Thoracic aorta (tissue), 2 donors: Measurements from ENCODE around the gene MED13L. TPM values are rescaled to one million over a fixed set of nuclear protein-coding genes. Genes with fewer than 3 reads are reported as not detected.

Source experiments
- ATAC-seq: fragments of 150-250 bp; one replicate; pipeline ENCODE4 v1.8.0; 2017; ENCODE audit warnings: low read depth; ENCODE audit not compliant: insufficient number of reproducible peaks, low FRiP score
- DNase-seq: peaks from one replicate; pipeline ENCODE4 v3.0.0-alpha.2; 2020; ENCODE audit warnings: low spot score
- H3K27ac ChIP-seq, 2 donors: fragments of 200-600 bp; sonication (generic); 1 replicate in 1 of 2; 2 replicates in 1 of 2; pipeline ENCODE4 v1.5.1; 2016; ENCODE audit warnings: mild to moderate bottlenecking in 2 of 2, moderate library complexity in 2 of 2
- H3K27me3 ChIP-seq: fragments of 200-600 bp; sonication (generic); replicated peaks from 2 replicates; pipeline ENCODE4 v1.6.0; 2016; ENCODE audit warnings: mild to moderate bottlenecking; ENCODE audit not compliant: insufficient read depth
- H3K36me3 ChIP-seq: fragments of 200-600 bp; sonication (generic); one replicate; pipeline ENCODE4 v1.5.1; 2016
- H3K4me1 ChIP-seq, 2 donors: fragments of 200-600 bp; sonication (generic); 1 replicate in 1 of 2; 2 replicates in 1 of 2; pipeline versions ENCODE4 v1.5.1 to v1.6.0; 2016; ENCODE audit warnings: low read depth in 2 of 2, mild to moderate bottlenecking in 1 of 2; ENCODE audit not compliant: control insufficient read depth in 1 of 2
- H3K4me3 ChIP-seq: fragments of 200-600 bp; sonication (generic); 2 replicates; pipeline ENCODE4 v1.5.1; 2016; ENCODE audit warnings: mild to moderate bottlenecking
- H3K9me3 ChIP-seq: fragments of 200-600 bp; sonication (generic); 2 replicates; pipeline ENCODE4 v1.5.1; 2016
- CTCF ChIP-seq: fragments of 200-600 bp; sonication (generic); IDR thresholded peaks from one replicate; pipeline ENCODE4 v1.5.1; 2019; ENCODE audit warnings: antibody characterized with exemption
- total RNA-seq, 2 donors: library from RNA; depleted of rRNA; stranded (reverse); fragments of >200 nt; gene quantifications; one replicate each; pipeline versions ENCODE4 v1.1.0 to v1.2.3, GENCODE V29; 2016

The MED13L gene
- total RNA-seq, 2 donors from 2014 or later: 186 to 221 TPM

DNA sequence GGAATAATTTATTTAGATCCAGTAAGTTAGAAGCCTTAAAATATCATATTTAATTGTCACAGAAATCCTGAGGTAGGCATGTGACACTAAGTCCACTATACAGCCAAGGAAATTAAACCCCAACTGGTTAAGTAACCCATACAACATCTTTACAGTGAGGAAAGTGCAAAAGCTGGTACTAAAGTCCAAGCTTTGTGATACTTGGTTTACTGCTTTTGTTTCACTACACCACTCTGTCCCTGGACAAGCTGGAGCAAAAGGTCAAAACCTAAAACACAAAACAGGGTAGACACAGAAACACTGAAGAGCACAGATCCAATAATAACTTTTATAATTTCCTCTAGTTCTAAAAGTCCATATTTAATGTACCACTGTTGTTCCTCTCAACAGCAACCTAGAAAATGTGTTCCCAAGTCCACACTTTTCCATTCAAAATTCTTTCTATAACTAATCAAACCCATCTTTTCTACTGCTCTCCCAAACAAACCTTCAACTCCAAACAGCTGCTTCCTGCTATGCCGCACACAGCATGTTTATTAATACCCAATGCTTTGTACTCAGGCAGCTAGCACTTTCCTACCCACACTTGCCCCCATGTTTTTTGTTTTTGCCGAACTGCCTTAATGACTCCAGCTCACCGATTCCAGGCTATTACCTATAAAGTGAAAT is 90.9 kb downstream of the MED13L start:
- Histone ChIP-seq H3K27ac (no peak overlapping the region), H3K27me3 (no peaks in the 10 kb centered on the region), H3K4me1 (peaks cover 28 to 75% of the 10 kb centered on the region in 2 donors), H3K9me3 (no peaks in the 10 kb centered on the region), H3K36me3 (no peaks in the 10 kb centered on the region), H3K4me3 (no peak overlapping the region)
- DNase-seq (no peak), ATAC-seq (no peak)
- TF ChIP-seq CTCF: no peak

GRCh38 chr12:116184763-116185162 is 92.7 kb downstream of the MED13L start:
- DNase-seq: no peak
- peaks cover 24 to 63% of the 10 kb centered on the region in 2 donors for H3K4me1 ChIP-seq
- TF ChIP-seq CTCF: no peak
- H3K36me3 ChIP-seq: no peaks in the 10 kb centered on the region
- H3K9me3 ChIP-seq: no peaks in the 10 kb centered on the region
- no peak for ATAC-seq
- H3K27ac ChIP-seq: no peak overlapping the region
- no peak overlapping the region for H3K4me3 ChIP-seq
- H3K27me3 ChIP-seq: no peaks in the 10 kb centered on the region

- Histone ChIP-seq H3K36me3 (no peaks in the 10 kb centered on the region), H3K9me3 (no peaks in the 10 kb centered on the region), H3K27ac (no peak overlapping the region), H3K4me3 (no peak overlapping the region), H3K4me1 (peaks cover 24 to 59% of the 10 kb centered on the region in 2 donors), H3K27me3 (no peaks in the 10 kb centered on the region)
- DNase-seq (no peak), ATAC-seq (no peak)
- TF ChIP-seq CTCF: no peak
These were observed 93.8 kb downstream of the MED13L start for GRCh38 chr12:116183741-116184141.

DNA sequence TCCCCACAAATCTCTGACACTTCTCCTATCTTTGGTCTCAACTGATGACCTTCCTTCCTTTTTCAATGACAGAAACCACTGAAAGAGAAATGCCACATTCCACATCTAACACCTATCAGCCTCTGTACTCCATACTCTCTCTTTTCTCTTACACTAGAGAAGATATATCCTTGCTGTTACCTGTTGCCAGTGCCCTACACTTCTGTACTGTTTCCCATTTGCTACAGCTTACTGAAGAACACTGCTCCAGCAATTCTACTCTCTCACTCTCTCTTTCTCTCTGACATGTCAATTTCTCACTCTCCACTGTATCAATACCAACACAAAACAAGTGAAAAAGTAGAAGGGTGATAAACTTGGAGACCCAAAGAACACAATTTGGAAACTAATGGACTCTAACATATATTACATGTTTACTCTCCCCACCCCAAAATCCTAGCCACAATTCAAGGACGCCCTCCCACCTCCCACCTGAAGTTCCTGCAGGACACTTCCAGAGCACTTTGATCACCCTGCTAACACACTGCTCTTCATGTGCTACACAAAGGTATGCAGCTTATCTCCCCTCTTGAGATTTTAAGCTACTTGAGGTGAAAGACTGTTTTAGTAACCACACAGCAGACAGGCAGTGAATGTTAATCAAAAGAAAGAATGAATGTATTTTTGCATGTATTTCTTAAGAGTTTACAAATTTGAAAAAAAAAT is 95.0 kb downstream of the MED13L start:
- DNase-seq: no peak
- peaks cover 24 to 58% of the 10 kb centered on the region in 2 donors for H3K4me1 ChIP-seq
- no peaks in the 10 kb centered on the region for H3K9me3 ChIP-seq
- H3K27me3 ChIP-seq: no peaks in the 10 kb centered on the region
- no peak for TF ChIP-seq CTCF
- H3K4me3 ChIP-seq: no peak overlapping the region
- no peaks in the 10 kb centered on the region for H3K36me3 ChIP-seq
- no peak overlapping the region for H3K27ac ChIP-seq
- ATAC-seq: no peak

DNA sequence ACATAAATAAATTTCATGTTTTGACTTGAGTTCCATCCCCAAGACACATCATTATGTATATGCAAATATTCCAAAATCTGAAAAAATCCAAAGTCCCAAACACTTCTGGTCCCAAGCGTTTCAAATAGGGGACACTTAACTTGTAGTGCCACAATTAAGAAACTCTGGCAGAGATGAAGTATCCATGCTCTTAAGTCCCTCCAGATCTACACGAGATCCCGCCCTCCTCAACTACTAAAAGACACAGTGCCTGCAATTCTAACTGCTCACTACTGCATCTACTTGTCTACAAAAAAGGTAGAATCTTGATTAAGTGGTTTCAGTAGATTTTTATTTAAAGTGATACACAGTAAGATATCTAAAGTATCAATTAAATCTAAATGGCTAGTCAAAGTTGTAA is 97.0 kb downstream of the MED13L start:
- no peaks in the 10 kb centered on the region for H3K36me3 ChIP-seq
- no peak for TF ChIP-seq CTCF
- H3K4me1 ChIP-seq: peaks cover 7 to 41% of the 10 kb centered on the region in 2 donors
- no peaks in the 10 kb centered on the region for H3K9me3 ChIP-seq
- DNase-seq (no peak), ATAC-seq (no peak)
- no peak overlapping the region for H3K4me3 ChIP-seq
- H3K27ac ChIP-seq: no peak overlapping the region
- H3K27me3 ChIP-seq: no peaks in the 10 kb centered on the region
